ENCODE results near the gene RMDN2. TPM values are rescaled to one million over a fixed set of nuclear protein-coding genes. Genes with fewer than 3 reads are reported as not detected.

The RMDN2 gene
- total and polyA plus RNA-seq, 4 donors, result 7.3 to 30.6 (median 13.3) TPM

DNA sequence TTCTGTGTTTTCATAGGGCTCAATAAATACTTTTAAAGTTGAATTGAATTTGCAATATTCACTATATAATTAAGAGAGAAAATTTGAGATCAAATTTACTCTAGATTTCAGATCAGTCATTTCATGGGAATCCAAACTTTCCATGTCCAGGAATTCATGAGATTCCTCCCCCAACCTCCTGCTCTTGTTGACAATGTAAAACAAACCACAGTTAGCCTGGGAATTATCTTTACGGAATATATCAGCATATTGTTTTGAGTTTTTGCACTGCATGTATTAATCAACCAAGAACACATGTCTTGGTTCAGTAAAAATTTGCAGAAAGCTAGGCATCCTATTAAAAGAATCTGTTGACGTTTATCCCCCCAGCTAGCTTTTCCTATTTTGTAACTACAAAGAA, 108.6 kb downstream of the RMDN2 start:
- Histone ChIP-seq H3K27ac (ENCODE audit: low read depth in 1 of 2, low read length in 2 of 2) (no peak overlapping the region), H3K4me1 (ENCODE audit: control insufficient read depth in 4 of 4, insufficient read depth in 4 of 4, low read length in 3 of 4) (peaks cover 0 to 8% (median 6%) of the 10 kb centered on the region in 4 donors), H3K36me3 (ENCODE audit: control insufficient read depth in 4 of 4, insufficient read depth in 3 of 4, low read depth in 1 of 4, low read length in 3 of 4) (no peaks in the 10 kb centered on the region), H3K9me3 (ENCODE audit: control insufficient read depth in 4 of 4, low read length in 3 of 4) (no peaks in the 10 kb centered on the region), H3K27me3 (ENCODE audit: control insufficient read depth in 4 of 4, insufficient read depth in 4 of 4, low read length in 3 of 4) (peaks cover 0 to 2% (median 0%) of the 10 kb centered on the region in 4 donors), H3K4me3 (ENCODE audit: low read depth in 1 of 3, low read length in 3 of 3) (no peak overlapping the region), H3K9ac (ENCODE audit: low read depth in 1 of 2, low read length in 2 of 2) (no peak overlapping the region)
- no peak for TF ChIP-seq RAD21 (IDR thresholded peaks at IDR 0.05)
- TF ChIP-seq, protein P1, sequence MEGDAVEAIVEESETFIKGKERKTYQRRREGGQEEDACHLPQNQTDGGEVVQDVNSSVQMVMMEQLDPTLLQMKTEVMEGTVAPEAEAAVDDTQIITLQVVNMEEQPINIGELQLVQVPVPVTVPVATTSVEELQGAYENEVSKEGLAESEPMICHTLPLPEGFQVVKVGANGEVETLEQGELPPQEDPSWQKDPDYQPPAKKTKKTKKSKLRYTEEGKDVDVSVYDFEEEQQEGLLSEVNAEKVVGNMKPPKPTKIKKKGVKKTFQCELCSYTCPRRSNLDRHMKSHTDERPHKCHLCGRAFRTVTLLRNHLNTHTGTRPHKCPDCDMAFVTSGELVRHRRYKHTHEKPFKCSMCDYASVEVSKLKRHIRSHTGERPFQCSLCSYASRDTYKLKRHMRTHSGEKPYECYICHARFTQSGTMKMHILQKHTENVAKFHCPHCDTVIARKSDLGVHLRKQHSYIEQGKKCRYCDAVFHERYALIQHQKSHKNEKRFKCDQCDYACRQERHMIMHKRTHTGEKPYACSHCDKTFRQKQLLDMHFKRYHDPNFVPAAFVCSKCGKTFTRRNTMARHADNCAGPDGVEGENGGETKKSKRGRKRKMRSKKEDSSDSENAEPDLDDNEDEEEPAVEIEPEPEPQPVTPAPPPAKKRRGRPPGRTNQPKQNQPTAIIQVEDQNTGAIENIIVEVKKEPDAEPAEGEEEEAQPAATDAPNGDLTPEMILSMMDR (IDR thresholded peaks at IDR 0.05; ENCODE audit: low read depth, low read length, missing input control), result no peak
- TF ChIP-seq GABPA (IDR thresholded peaks at IDR 0.05 in 1 of 2, conservative IDR thresholded peaks at IDR 0.05 in 1 of 2), result no peak
- TF ChIP-seq HNF4A (conservative IDR thresholded peaks at IDR 0.05), result no peak
- no peak for TF ChIP-seq FOXA1 (IDR thresholded peaks at IDR 0.05)
- TF ChIP-seq JUND (IDR thresholded peaks at IDR 0.05), result no peak
- no peak for TF ChIP-seq HNF4G (IDR thresholded peaks at IDR 0.05)
- TF ChIP-seq RXRA (IDR thresholded peaks at IDR 0.05), result no peak
- no peak for TF ChIP-seq TAF1 (conservative IDR thresholded peaks at IDR 0.05)
- TF ChIP-seq SP1 (IDR thresholded peaks at IDR 0.05), result no peak
- TF ChIP-seq, protein P2, sequence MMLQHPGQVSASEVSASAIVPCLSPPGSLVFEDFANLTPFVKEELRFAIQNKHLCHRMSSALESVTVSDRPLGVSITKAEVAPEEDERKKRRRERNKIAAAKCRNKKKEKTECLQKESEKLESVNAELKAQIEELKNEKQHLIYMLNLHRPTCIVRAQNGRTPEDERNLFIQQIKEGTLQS (IDR thresholded peaks at IDR 0.05), result no peak
- TF ChIP-seq FOXA2 (IDR thresholded peaks at IDR 0.05), result no peak
- TF ChIP-seq NR2F2 (IDR thresholded peaks at IDR 0.05), result no peak
- TF ChIP-seq EGR1 (IDR thresholded peaks at IDR 0.05; ENCODE audit: low read depth in 2 of 2), result no peak
- TF ChIP-seq, protein P3, sequence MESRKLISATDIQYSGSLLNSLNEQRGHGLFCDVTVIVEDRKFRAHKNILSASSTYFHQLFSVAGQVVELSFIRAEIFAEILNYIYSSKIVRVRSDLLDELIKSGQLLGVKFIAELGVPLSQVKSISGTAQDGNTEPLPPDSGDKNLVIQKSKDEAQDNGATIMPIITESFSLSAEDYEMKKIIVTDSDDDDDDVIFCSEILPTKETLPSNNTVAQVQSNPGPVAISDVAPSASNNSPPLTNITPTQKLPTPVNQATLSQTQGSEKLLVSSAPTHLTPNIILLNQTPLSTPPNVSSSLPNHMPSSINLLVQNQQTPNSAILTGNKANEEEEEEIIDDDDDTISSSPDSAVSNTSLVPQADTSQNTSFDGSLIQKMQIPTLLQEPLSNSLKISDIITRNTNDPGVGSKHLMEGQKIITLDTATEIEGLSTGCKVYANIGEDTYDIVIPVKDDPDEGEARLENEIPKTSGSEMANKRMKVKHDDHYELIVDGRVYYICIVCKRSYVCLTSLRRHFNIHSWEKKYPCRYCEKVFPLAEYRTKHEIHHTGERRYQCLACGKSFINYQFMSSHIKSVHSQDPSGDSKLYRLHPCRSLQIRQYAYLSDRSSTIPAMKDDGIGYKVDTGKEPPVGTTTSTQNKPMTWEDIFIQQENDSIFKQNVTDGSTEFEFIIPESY (IDR thresholded peaks at IDR 0.05), result no peak
- TF ChIP-seq YY1 (IDR thresholded peaks at IDR 0.05), result no peak
- no peak for DNase-seq (ENCODE audit: low spot score)
- 47% methylated on average over 2 of the region's 2 CpGs for WGBS

DNA sequence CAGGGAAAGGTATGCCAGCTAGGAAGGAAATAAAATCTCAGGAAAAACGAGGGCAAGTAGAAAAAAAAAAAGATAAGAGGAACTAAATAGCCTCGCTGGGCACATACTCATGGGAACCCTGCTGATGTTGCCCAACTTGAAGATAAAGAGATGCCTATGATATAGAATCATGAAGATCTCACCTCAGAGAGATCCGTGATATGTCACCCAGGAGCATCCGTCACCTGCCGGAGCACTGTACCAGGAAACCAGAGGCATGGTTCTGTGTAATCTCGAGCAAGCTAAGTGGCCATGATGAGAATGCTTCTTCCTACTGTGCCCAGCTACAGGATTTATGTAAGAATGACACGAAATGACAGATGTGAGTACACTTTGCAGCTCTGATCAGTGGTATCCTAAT, 110.9 kb downstream of the RMDN2 start:
- no peaks in the 10 kb centered on the region for H3K36me3 ChIP-seq (ENCODE audit: control insufficient read depth in 4 of 4, insufficient read depth in 3 of 4, low read depth in 1 of 4, low read length in 3 of 4)
- no peaks in the 10 kb centered on the region for H3K9me3 ChIP-seq (ENCODE audit: control insufficient read depth in 4 of 4, low read length in 3 of 4)
- H3K4me3 ChIP-seq (ENCODE audit: low read depth in 1 of 3, low read length in 3 of 3), result no peak overlapping the region
- no peak overlapping the region for H3K9ac ChIP-seq (ENCODE audit: low read depth in 1 of 2, low read length in 2 of 2)
- TF ChIP-seq EGR1 (IDR thresholded peaks at IDR 0.05; ENCODE audit: low read depth in 2 of 2), result no peak
- TF ChIP-seq FOXA2 (IDR thresholded peaks at IDR 0.05), result no peak
- TF ChIP-seq, protein P4, sequence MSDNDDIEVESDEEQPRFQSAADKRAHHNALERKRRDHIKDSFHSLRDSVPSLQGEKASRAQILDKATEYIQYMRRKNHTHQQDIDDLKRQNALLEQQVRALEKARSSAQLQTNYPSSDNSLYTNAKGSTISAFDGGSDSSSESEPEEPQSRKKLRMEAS (IDR thresholded peaks at IDR 0.05), result no peak
- TF ChIP-seq RAD21 (IDR thresholded peaks at IDR 0.05), result no peak
- TF ChIP-seq JUND (IDR thresholded peaks at IDR 0.05), result no peak
- no peak for TF ChIP-seq RXRA (IDR thresholded peaks at IDR 0.05)
- TF ChIP-seq TAF1 (conservative IDR thresholded peaks at IDR 0.05), result no peak
- TF ChIP-seq, protein P1 (IDR thresholded peaks at IDR 0.05; ENCODE audit: low read depth, low read length, missing input control), result no peak
- H3K27me3 ChIP-seq (ENCODE audit: control insufficient read depth in 4 of 4, insufficient read depth in 4 of 4, low read length in 3 of 4), result peaks cover 0 to 3% (median 0%) of the 10 kb centered on the region in 4 donors
- peaks cover 0 to 8% (median 6%) of the 10 kb centered on the region in 4 donors for H3K4me1 ChIP-seq (ENCODE audit: control insufficient read depth in 4 of 4, insufficient read depth in 4 of 4, low read length in 3 of 4)
- WGBS, result 91% methylated on average over 7 of the region's 7 CpGs
- no peak for DNase-seq (ENCODE audit: low spot score)
- H3K27ac ChIP-seq (ENCODE audit: low read depth in 1 of 2, low read length in 2 of 2), result no peak overlapping the region

All from liver (tissue), 9 donors.